Prostate gland (tissue), 2 donors: ENCODE measurements around the gene STARD10.

Source experiments
- POLR2A ChIP-seq: fragments of 450-650 bp; IDR thresholded peaks from one replicate; pipeline ENCODE4 v1.6.1; 2016; ENCODE audit warnings: antibody characterized with exemption, mild to moderate bottlenecking
- POLR2AphosphoS5 ChIP-seq: sonication (generic); formaldehyde crosslinking; IDR thresholded peaks from one replicate; pipeline ENCODE4 v1.6.1; 2017; ENCODE audit warnings: antibody characterized with exemption
- TF ChIP-seq, protein P1 (sequence below), 4 experiments: fragments of 200-600 bp in 2 of 4; fragments of 450-650 bp in 2 of 4; sonication (generic) in 2 of 4; IDR thresholded peaks; 1 replicate in 3 of 4; 2 replicates in 1 of 4; pipeline ENCODE4 v1.5.1; 2016 to 2019; ENCODE audit warnings: antibody characterized with exemption in 4 of 4, mild to moderate bottlenecking in 2 of 4, moderate library complexity in 2 of 4

DNA sequence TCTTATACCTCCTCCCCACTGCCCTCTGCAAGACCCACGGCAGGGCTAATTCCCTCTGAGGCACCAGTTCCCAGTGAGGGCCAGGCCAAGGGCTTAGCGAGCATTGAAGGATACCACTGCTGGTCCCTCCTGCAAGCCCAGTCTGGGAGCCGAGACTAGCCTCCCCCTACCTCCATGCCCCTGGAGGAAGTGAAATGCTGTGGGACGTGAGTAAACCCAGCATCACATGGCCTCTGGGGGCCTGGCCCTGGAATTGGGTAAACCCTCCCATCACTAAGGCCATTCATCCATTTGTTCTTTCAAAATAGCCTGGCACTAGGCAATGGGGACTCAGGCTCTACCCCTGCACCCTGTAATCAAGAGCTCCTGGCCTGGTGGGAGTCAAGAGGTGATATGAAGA lies 66.3 kb downstream of the STARD10 start:
- TF ChIP-seq POLR2A: no peak
- TF ChIP-seq POLR2AphosphoS5: no peak
- TF ChIP-seq, protein P1, sequence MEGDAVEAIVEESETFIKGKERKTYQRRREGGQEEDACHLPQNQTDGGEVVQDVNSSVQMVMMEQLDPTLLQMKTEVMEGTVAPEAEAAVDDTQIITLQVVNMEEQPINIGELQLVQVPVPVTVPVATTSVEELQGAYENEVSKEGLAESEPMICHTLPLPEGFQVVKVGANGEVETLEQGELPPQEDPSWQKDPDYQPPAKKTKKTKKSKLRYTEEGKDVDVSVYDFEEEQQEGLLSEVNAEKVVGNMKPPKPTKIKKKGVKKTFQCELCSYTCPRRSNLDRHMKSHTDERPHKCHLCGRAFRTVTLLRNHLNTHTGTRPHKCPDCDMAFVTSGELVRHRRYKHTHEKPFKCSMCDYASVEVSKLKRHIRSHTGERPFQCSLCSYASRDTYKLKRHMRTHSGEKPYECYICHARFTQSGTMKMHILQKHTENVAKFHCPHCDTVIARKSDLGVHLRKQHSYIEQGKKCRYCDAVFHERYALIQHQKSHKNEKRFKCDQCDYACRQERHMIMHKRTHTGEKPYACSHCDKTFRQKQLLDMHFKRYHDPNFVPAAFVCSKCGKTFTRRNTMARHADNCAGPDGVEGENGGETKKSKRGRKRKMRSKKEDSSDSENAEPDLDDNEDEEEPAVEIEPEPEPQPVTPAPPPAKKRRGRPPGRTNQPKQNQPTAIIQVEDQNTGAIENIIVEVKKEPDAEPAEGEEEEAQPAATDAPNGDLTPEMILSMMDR (IDR thresholded peaks at IDR 0.05): no peak
